A549 (cell line): Measurements from ENCODE around the gene TBCCD1. TPM values are rescaled to one million over a fixed set of nuclear protein-coding genes. Genes with fewer than 3 reads are reported as not detected.

Experiments
- ATAC-seq, 2 experiments: fragments of 200-7000 bp in 1 of 2; fragments of >200 bp in 1 of 2; cut with Nextera tagmentation in 1 of 2; cut with Tn5 transposase in 1 of 2; 3 replicates each; pipeline versions ENCODE4 v1.8.0 to v1.9.1; 2018 to 2020; ENCODE audit warnings: mild to moderate bottlenecking in 1 of 2, moderate library complexity in 1 of 2
- CTCF ChIA-PET: fragments of 300-600 bp; sonication (Branson Sonifier 250); formaldehyde crosslinking; extraction: SDS; loops from one replicate; lab custom pipeline; 2021; ENCODE audit warnings: antibody characterized with exemption, inconsistent platforms; lab: Yijun Ruan, JAX
- POLR2A ChIA-PET: fragments of 350-600 bp; formaldehyde crosslinking; extraction: SDS; loops from one replicate; lab custom pipeline; 2021; ENCODE audit warnings: antibody characterized with exemption, inconsistent platforms; lab: Yijun Ruan, JAX
- DNase-seq, 2 experiments: peaks; one replicate each; pipeline versions ENCODE4 v3.0.0 to v3.0.0-alpha.2; 2011 to 2016; ENCODE audit warnings: low read depth in 1 of 2, low spot score in 1 of 2
- FAIRE-seq: peaks from 2 replicates; lab custom pipeline; 2011; peaks lifted over from hg19 to GRCh38; lab: Jason Lieb, UNC
- H3K27ac ChIP-seq, 2 experiments: fragments of >200 bp; sonication (Bioruptor Twin); formaldehyde crosslinking; 3 replicates each; pipeline ENCODE4 v1.5.1; 2016 to 2017
- H3K4me1 ChIP-seq: fragments of >200 bp; sonication (Bioruptor Twin); formaldehyde crosslinking; 3 replicates; pipeline ENCODE4 v1.6.1; 2016
- H3K4me2 ChIP-seq: fragments of >200 bp; sonication (Bioruptor Twin); formaldehyde crosslinking; 3 replicates; pipeline ENCODE4 v1.6.1; 2016
- H3K4me3 ChIP-seq: fragments of >200 bp; sonication (Bioruptor Twin); formaldehyde crosslinking; 3 replicates; pipeline ENCODE4 v1.5.1; 2016
- H3K9me3 ChIP-seq: fragments of >200 bp; sonication (Bioruptor Twin); formaldehyde crosslinking; 3 replicates; pipeline ENCODE4 v1.6.1; 2016
- CBX8 ChIP-seq: fragments of 200-600 bp; sonication (generic); IDR thresholded peaks from 2 replicates; pipeline ENCODE4 v1.6.1; 2016
- CHD4 ChIP-seq: fragments of 200-600 bp; sonication (generic); IDR thresholded peaks from 2 replicates; pipeline ENCODE4 v1.6.1; 2016; ENCODE audit warnings: antibody characterized with exemption, mild to moderate bottlenecking, borderline replicate concordance
- EHF ChIP-seq: fragments of 250-450 bp; sonication (Bioruptor Pico); IDR thresholded peaks from 2 replicates; pipeline ENCODE4 v1.5.0; 2020; ENCODE audit warnings: mild to moderate bottlenecking
- EHMT2 ChIP-seq: fragments of 200-600 bp; sonication (generic); IDR thresholded peaks from 2 replicates; pipeline ENCODE4 v1.6.1; 2016; ENCODE audit warnings: antibody characterized with exemption, low read depth, mild to moderate bottlenecking, moderate library complexity
- FOSB ChIP-seq: fragments of 250-450 bp; sonication (Bioruptor Pico); IDR thresholded peaks from 2 replicates; pipeline ENCODE4 v1.5.0; 2020; ENCODE audit warnings: mild to moderate bottlenecking, moderate library complexity
- FOSL2 ChIP-seq, 2 experiments: fragments of 450-650 bp in 1 of 2; fragments of >200 bp in 1 of 2; sonication (Bioruptor Twin) in 1 of 2; formaldehyde crosslinking; IDR thresholded peaks; 2 replicates each; pipeline versions ENCODE4 v1.5.0 to v1.6.1; 2016 to 2020; ENCODE audit warnings: mild to moderate bottlenecking in 1 of 2, moderate library complexity in 1 of 2
- GATA3 ChIP-seq: IDR thresholded peaks from 2 replicates; pipeline ENCODE4 v1.6.1; 2012; ENCODE audit warnings: borderline replicate concordance
- HDAC2 ChIP-seq: fragments of 200-600 bp; sonication (generic); IDR thresholded peaks from 2 replicates; pipeline ENCODE4 v1.6.1; 2016
- HEYL ChIP-seq: fragments of 250-450 bp; sonication (Bioruptor Pico); IDR thresholded peaks from 2 replicates; pipeline ENCODE4 v1.8.0; 2021; ENCODE audit warnings: mild to moderate bottlenecking, moderate library complexity
- HOXA7 ChIP-seq: fragments of 250-450 bp; sonication (Bioruptor Pico); IDR thresholded peaks from 2 replicates; pipeline ENCODE4 v1.5.0; 2020; ENCODE audit warnings: mild to moderate bottlenecking, moderate library complexity
- KDM1A ChIP-seq: fragments of 200-600 bp; sonication (generic); IDR thresholded peaks from 2 replicates; pipeline ENCODE4 v1.6.1; 2016; ENCODE audit warnings: low read depth, mild to moderate bottlenecking
- MYC ChIP-seq: IDR thresholded peaks from 2 replicates; pipeline ENCODE4 v1.6.1; 2012; ENCODE audit warnings: mild to moderate bottlenecking, inconsistent platforms, low read length, improper control_type of control experiment, borderline replicate concordance
- NFE2L2 ChIP-seq: fragments of 150-350 bp; conservative IDR thresholded peaks from 2 replicates; pipeline ENCODE4 v1.6.1; 2014; ENCODE audit warnings: low read length
- NPAS2 ChIP-seq: fragments of 250-450 bp; sonication (Bioruptor Pico); IDR thresholded peaks from 2 replicates; pipeline ENCODE4 v1.8.0; 2022; ENCODE audit warnings: mild to moderate bottlenecking, moderate library complexity, borderline replicate concordance
- NR3C1 ChIP-seq: fragments of >200 bp; sonication (Bioruptor Twin); formaldehyde crosslinking; IDR thresholded peaks from 3 replicates; pipeline ENCODE4 v1.6.1; 2017
- POLR2A ChIP-seq: IDR thresholded peaks from 2 replicates; pipeline ENCODE4 v1.6.1; 2012; ENCODE audit warnings: mild to moderate bottlenecking, low read length
- RARB ChIP-seq: fragments of 250-450 bp; sonication (Bioruptor Pico); IDR thresholded peaks from 2 replicates; pipeline ENCODE4 v1.8.0; 2021; ENCODE audit warnings: mild to moderate bottlenecking, moderate library complexity
- TP53 ChIP-seq: fragments of 250-450 bp; sonication (Bioruptor Pico); IDR thresholded peaks from 2 replicates; pipeline ENCODE4 v1.5.0; 2021; ENCODE audit warnings: mild to moderate bottlenecking, moderate library complexity
- ZFP36 ChIP-seq: fragments of 450-650 bp; IDR thresholded peaks from 2 replicates; pipeline ENCODE4 v1.6.1; 2014; ENCODE audit warnings: borderline replicate concordance; ENCODE audit not compliant: partially characterized antibody
- ZSCAN20 ChIP-seq: fragments of 250-450 bp; sonication (Bioruptor Pico); IDR thresholded peaks from 2 replicates; pipeline ENCODE4 v1.8.0; 2022; ENCODE audit warnings: mild to moderate bottlenecking, moderate library complexity
- WGBS: methylation state at CpG from one replicate; pipeline ENCODE4 v1.1.6; 2017; ENCODE audit errors: missing lambda C conversion rate; 5-methylcytosine and 5-hydroxymethylcytosine counted together
- polyA plus RNA-seq, 4 experiments: library from polyadenylated mRNA; depleted of rRNA in 3 of 4; stranded (reverse); fragments of >200 nt; fragmentation: RNase III in 1 of 4; extraction: RNeasy Plus Mini Kit Qiagen cat#74134 plus additional on column Dnase treatment in 1 of 4; gene quantifications; 2 replicates in 3 of 4; 3 replicates in 1 of 4; pipeline ENCODE4 v1.2.3, GENCODE V29; 2011 to 2017
- TF ChIP-seq, protein P1 (sequence below): fragments of 200-600 bp; sonication (generic); IDR thresholded peaks from 2 replicates; pipeline ENCODE4 v1.6.1; 2016; ENCODE audit warnings: antibody characterized with exemption, mild to moderate bottlenecking, moderate library complexity
- TF ChIP-seq, protein P2 (sequence below): fragments of 450-650 bp; IDR thresholded peaks from 2 replicates; pipeline ENCODE4 v1.6.1; 2014; ENCODE audit warnings: antibody characterized with exemption
- TF ChIP-seq, protein P3 (sequence below): IDR thresholded peaks from 2 replicates; pipeline ENCODE4 v1.6.1; 2012
- TF ChIP-seq, protein P4 (sequence below): fragments of >200 bp; sonication (Bioruptor Twin); formaldehyde crosslinking; IDR thresholded peaks from 3 replicates; pipeline ENCODE4 v1.6.1; 2016
- TF ChIP-seq, protein P5 (sequence below): fragments of 250-450 bp; sonication (Bioruptor Pico); IDR thresholded peaks from 2 replicates; pipeline ENCODE4 v1.5.0; 2021; ENCODE audit warnings: mild to moderate bottlenecking, moderate library complexity, borderline replicate concordance

The TBCCD1 gene
- polyA plus RNA-seq, 2 of the 4 experiments (the other 2 are of a cell fraction), result 5.8 to 11.4 TPM

DNA sequence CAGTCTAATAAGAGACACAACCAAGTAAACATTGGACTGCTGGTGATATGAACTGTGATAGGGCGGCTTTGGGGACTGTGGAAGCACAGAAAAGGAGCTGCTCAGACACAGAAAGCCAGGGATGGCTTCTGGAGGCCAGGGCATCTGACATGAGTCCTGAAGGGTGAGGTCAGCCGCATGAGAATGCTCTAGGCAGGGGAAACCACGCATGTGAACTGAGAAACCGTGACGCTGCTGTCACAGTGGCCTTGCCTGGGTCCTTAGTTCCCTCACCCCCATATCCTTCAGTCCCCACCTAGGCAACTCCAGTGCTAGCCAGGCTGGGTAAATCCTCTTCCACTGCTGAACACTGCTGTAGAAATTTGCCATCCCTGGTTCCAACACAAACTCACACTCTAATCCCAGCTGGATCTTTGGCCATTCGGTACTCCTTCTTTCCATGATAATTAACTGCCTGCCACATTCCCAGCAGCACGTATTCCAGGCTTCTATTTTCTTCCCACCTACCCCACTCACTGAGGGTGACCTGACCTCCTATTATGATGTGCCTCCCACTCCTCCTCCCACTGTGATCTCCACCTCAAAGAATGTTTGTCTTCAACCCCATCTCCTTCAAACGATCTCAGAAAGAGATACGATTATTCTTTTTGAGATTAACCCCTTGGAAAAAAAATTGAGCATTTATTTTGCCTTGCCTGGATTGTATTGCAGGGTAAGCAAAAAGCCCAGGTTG is 54.4 kb downstream of the TBCCD1 start (continued):
- no peak for TF ChIP-seq EHF (CRISPR knock-in tag)
- TF ChIP-seq ZFP36, result no peak
- TF ChIP-seq POLR2A, result no peak
- no peak for TF ChIP-seq ZSCAN20 (CRISPR knock-in tag)
- no peak for TF ChIP-seq HDAC2

DNA sequence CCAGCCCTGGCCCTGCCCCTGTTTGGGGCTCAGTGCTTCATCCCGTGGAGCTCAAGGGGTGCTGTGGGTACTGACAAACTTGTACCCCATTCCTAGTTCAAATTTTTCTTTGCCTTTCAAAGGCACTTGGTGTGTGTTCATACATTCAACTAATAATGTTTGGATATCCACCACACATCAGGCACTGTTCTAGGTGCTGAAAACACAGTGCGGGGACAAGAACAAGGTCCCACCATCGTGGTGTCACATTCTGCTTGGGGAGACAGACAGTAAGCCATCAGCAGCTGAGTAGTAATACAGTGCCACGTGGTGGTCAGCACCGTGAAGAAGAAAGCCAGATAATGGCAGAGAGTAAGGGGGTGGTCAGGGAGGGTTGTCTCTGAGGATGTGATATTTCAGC is 55.4 kb downstream of the TBCCD1 start:
- Histone ChIP-seq H3K9me3 (no peaks in the 10 kb centered on the region), H3K27ac (no peak overlapping the region), H3K4me1 (no peaks in the 10 kb centered on the region), H3K4me2 (no peak overlapping the region), H3K4me3 (no peak overlapping the region)
- CTCF ChIA-PET, result no interaction called here
- no peak for TF ChIP-seq HEYL (CRISPR knock-in tag)
- TF ChIP-seq GATA3, result no peak
- no peak for TF ChIP-seq KDM1A
- TF ChIP-seq, protein P1, sequence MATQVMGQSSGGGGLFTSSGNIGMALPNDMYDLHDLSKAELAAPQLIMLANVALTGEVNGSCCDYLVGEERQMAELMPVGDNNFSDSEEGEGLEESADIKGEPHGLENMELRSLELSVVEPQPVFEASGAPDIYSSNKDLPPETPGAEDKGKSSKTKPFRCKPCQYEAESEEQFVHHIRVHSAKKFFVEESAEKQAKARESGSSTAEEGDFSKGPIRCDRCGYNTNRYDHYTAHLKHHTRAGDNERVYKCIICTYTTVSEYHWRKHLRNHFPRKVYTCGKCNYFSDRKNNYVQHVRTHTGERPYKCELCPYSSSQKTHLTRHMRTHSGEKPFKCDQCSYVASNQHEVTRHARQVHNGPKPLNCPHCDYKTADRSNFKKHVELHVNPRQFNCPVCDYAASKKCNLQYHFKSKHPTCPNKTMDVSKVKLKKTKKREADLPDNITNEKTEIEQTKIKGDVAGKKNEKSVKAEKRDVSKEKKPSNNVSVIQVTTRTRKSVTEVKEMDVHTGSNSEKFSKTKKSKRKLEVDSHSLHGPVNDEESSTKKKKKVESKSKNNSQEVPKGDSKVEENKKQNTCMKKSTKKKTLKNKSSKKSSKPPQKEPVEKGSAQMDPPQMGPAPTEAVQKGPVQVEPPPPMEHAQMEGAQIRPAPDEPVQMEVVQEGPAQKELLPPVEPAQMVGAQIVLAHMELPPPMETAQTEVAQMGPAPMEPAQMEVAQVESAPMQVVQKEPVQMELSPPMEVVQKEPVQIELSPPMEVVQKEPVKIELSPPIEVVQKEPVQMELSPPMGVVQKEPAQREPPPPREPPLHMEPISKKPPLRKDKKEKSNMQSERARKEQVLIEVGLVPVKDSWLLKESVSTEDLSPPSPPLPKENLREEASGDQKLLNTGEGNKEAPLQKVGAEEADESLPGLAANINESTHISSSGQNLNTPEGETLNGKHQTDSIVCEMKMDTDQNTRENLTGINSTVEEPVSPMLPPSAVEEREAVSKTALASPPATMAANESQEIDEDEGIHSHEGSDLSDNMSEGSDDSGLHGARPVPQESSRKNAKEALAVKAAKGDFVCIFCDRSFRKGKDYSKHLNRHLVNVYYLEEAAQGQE, result no peak
- TF ChIP-seq FOSB (CRISPR knock-in tag), result no peak
- TF ChIP-seq HOXA7 (CRISPR knock-in tag), result no peak
- TF ChIP-seq NFE2L2, result no peak
- TF ChIP-seq, protein P2, sequence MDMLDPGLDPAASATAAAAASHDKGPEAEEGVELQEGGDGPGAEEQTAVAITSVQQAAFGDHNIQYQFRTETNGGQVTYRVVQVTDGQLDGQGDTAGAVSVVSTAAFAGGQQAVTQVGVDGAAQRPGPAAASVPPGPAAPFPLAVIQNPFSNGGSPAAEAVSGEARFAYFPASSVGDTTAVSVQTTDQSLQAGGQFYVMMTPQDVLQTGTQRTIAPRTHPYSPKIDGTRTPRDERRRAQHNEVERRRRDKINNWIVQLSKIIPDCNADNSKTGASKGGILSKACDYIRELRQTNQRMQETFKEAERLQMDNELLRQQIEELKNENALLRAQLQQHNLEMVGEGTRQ, result no peak
- TF ChIP-seq TP53 (CRISPR knock-in tag), result no peak
- TF ChIP-seq CBX8, result no peak
- TF ChIP-seq NPAS2 (CRISPR knock-in tag), result no peak
- TF ChIP-seq, protein P3, sequence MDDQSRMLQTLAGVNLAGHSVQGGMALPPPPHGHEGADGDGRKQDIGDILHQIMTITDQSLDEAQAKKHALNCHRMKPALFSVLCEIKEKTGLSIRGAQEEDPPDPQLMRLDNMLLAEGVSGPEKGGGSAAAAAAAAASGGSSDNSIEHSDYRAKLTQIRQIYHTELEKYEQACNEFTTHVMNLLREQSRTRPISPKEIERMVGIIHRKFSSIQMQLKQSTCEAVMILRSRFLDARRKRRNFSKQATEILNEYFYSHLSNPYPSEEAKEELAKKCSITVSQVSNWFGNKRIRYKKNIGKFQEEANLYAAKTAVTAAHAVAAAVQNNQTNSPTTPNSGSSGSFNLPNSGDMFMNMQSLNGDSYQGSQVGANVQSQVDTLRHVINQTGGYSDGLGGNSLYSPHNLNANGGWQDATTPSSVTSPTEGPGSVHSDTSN, result no peak
- no peak for TF ChIP-seq RARB (CRISPR knock-in tag)
- TF ChIP-seq MYC, result no peak
- TF ChIP-seq EHF (CRISPR knock-in tag), result no peak
- no peak for TF ChIP-seq EHMT2
- WGBS, result 20% methylated on average over 5 of the region's 5 CpGs
- FAIRE-seq (no peak), DNase-seq (no peak), ATAC-seq (no peak)
- POLR2A ChIA-PET, result no interaction called here

DNA sequence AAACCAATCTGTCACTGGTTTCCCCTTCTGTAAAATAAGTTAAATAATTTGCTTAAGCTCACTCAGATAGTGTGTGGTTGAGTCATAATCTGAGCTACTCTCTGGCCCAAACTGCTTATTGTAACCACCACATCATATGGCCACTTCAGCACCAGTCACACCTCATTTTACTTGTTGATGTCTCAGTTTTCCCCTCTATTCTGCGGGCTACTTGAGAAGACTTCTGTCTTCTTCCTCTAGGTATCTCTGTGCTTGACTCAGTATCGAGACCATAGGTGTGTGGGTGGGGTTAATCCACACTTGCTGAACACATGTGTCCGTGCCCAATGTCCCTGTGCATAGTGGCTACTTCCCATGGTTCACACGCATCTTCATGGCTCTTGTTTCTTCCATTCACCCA is 55.9 kb downstream of the TBCCD1 start:
- WGBS, result 20% methylated on average over 4 of the region's 4 CpGs
- TF ChIP-seq, protein P3, result no peak
- no peak for TF ChIP-seq ZSCAN20 (CRISPR knock-in tag)
- no peak for TF ChIP-seq POLR2A
- no peak for TF ChIP-seq NFE2L2
- no peak for TF ChIP-seq KDM1A
- no peak for TF ChIP-seq FOSL2 (IDR thresholded peaks at IDR 0.05)
- TF ChIP-seq FOSL2 (CRISPR knock-in tag; IDR thresholded peaks at IDR 0.05), result no peak
- TF ChIP-seq NR3C1, result no peak
- TF ChIP-seq, protein P4, sequence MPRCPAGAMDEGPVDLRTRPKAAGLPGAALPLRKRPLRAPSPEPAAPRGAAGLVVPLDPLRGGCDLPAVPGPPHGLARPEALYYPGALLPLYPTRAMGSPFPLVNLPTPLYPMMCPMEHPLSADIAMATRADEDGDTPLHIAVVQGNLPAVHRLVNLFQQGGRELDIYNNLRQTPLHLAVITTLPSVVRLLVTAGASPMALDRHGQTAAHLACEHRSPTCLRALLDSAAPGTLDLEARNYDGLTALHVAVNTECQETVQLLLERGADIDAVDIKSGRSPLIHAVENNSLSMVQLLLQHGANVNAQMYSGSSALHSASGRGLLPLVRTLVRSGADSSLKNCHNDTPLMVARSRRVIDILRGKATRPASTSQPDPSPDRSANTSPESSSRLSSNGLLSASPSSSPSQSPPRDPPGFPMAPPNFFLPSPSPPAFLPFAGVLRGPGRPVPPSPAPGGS, result no peak
- TF ChIP-seq CHD4, result no peak
- TF ChIP-seq, protein P5, sequence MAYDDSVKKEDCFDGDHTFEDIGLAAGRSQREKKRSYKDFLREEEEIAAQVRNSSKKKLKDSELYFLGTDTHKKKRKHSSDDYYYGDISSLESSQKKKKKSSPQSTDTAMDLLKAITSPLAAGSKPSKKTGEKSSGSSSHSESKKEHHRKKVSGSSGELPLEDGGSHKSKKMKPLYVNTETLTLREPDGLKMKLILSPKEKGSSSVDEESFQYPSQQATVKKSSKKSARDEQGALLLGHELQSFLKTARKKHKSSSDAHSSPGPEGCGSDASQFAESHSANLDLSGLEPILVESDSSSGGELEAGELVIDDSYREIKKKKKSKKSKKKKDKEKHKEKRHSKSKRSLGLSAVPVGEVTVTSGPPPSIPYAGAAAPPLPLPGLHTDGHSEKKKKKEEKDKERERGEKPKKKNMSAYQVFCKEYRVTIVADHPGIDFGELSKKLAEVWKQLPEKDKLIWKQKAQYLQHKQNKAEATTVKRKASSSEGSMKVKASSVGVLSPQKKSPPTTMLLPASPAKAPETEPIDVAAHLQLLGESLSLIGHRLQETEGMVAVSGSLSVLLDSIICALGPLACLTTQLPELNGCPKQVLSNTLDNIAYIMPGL (CRISPR knock-in tag), result no peak
- DNase-seq (no peak), FAIRE-seq (no peak), ATAC-seq (no peak)
- CTCF ChIA-PET, result no interaction called here
- no peak overlapping the region for H3K4me3 ChIP-seq
- no peak overlapping the region for H3K4me2 ChIP-seq
- no peak overlapping the region for H3K27ac ChIP-seq
- no peaks in the 10 kb centered on the region for H3K9me3 ChIP-seq
- POLR2A ChIA-PET, result no interaction called here
- H3K4me1 ChIP-seq, result no peaks in the 10 kb centered on the region
